PC-3 (cell line): ENCODE measurements around the gene SUMO3.

Source experiments
- CTCF ChIP-seq: fragments of 300-600 bp; sonication (generic); conservative IDR thresholded peaks from 2 replicates; pipeline ENCODE4 v1.5.1; 2017; ENCODE audit warnings: antibody characterized with exemption, low read depth, mild to moderate bottlenecking, low read length
- EZH2 ChIP-seq: fragments of 300-600 bp; sonication (generic); IDR thresholded peaks from one replicate; pipeline ENCODE4 v1.6.1; 2017; ENCODE audit warnings: antibody characterized with exemption, mild to moderate bottlenecking, low read length; ENCODE audit not compliant: unreplicated experiment

- TF ChIP-seq CTCF: no peak
- TF ChIP-seq EZH2: no peak
Measured at GRCh38 chr21:44773291-44773932, 44.5 kb downstream of the SUMO3 start.
